Neural progenitor cell (in vitro differentiated cells): ENCODE data around the gene LMNB1.

Experiments
- EZH2 ChIP-seq: fragments of 200-600 bp; sonication (generic); IDR thresholded peaks from 2 replicates; pipeline ENCODE4 v1.6.1; 2017; ENCODE audit warnings: antibody characterized with exemption, mild to moderate bottlenecking, moderate library complexity
- EZH2phosphoT487 ChIP-seq: fragments of 200-600 bp; sonication (generic); IDR thresholded peaks from 2 replicates; pipeline ENCODE4 v1.6.1; 2017; ENCODE audit warnings: antibody characterized with exemption
- TF ChIP-seq, protein P1 (sequence below): fragments of 200-600 bp; sonication (generic); IDR thresholded peaks from 2 replicates; pipeline ENCODE4 v1.5.1; 2017; ENCODE audit warnings: antibody characterized with exemption, mild to moderate bottlenecking

GRCh38 chr5:126816649-126817048 lies 39.7 kb downstream of the LMNB1 start:
- TF ChIP-seq, protein P1, sequence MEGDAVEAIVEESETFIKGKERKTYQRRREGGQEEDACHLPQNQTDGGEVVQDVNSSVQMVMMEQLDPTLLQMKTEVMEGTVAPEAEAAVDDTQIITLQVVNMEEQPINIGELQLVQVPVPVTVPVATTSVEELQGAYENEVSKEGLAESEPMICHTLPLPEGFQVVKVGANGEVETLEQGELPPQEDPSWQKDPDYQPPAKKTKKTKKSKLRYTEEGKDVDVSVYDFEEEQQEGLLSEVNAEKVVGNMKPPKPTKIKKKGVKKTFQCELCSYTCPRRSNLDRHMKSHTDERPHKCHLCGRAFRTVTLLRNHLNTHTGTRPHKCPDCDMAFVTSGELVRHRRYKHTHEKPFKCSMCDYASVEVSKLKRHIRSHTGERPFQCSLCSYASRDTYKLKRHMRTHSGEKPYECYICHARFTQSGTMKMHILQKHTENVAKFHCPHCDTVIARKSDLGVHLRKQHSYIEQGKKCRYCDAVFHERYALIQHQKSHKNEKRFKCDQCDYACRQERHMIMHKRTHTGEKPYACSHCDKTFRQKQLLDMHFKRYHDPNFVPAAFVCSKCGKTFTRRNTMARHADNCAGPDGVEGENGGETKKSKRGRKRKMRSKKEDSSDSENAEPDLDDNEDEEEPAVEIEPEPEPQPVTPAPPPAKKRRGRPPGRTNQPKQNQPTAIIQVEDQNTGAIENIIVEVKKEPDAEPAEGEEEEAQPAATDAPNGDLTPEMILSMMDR = no peak
- TF ChIP-seq EZH2 (no peak), EZH2phosphoT487 (no peak)
